ENCODE data around the gene SNX3.

Gene SNX3

DNA sequence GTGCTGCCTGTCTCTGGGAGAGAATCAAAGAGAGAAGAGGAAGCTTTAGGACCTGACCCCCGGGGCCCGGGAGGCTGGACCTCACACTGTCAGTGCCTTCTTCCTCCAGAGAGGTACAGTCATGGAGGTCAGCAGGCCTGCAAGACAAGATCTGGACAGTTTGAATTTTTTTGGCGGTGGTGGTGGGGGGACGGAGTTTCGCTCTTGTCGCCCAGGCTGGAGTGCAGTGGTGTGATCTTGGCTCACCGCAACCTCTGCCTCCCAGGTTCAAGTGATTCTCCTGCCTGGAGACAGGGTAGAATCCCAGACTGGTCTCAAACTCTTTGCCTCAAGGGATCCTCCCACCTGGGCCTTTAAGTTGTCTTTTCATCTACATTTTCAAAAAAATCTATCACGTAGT lies 60.7 kb downstream of the SNX3 start:
- no peak for DNase-seq
- no peaks in the 10 kb centered on the region for H3K27me3 Mint-ChIP-seq (ENCODE audit: low read depth, poor library complexity)
- peaks cover 26% of the 10 kb centered on the region for H3K4me1 Mint-ChIP-seq
- no peaks in the 10 kb centered on the region for H3K9me3 Mint-ChIP-seq
- H3K4me3 Mint-ChIP-seq: no peak overlapping the region
- H3K36me3 Mint-ChIP-seq (ENCODE audit: low read depth): no peaks in the 10 kb centered on the region
- H3K27ac Mint-ChIP-seq: no peak overlapping the region
- TF ChIP-seq, protein P1, sequence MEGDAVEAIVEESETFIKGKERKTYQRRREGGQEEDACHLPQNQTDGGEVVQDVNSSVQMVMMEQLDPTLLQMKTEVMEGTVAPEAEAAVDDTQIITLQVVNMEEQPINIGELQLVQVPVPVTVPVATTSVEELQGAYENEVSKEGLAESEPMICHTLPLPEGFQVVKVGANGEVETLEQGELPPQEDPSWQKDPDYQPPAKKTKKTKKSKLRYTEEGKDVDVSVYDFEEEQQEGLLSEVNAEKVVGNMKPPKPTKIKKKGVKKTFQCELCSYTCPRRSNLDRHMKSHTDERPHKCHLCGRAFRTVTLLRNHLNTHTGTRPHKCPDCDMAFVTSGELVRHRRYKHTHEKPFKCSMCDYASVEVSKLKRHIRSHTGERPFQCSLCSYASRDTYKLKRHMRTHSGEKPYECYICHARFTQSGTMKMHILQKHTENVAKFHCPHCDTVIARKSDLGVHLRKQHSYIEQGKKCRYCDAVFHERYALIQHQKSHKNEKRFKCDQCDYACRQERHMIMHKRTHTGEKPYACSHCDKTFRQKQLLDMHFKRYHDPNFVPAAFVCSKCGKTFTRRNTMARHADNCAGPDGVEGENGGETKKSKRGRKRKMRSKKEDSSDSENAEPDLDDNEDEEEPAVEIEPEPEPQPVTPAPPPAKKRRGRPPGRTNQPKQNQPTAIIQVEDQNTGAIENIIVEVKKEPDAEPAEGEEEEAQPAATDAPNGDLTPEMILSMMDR (IDR thresholded peaks at IDR 0.05): no peak

DNA sequence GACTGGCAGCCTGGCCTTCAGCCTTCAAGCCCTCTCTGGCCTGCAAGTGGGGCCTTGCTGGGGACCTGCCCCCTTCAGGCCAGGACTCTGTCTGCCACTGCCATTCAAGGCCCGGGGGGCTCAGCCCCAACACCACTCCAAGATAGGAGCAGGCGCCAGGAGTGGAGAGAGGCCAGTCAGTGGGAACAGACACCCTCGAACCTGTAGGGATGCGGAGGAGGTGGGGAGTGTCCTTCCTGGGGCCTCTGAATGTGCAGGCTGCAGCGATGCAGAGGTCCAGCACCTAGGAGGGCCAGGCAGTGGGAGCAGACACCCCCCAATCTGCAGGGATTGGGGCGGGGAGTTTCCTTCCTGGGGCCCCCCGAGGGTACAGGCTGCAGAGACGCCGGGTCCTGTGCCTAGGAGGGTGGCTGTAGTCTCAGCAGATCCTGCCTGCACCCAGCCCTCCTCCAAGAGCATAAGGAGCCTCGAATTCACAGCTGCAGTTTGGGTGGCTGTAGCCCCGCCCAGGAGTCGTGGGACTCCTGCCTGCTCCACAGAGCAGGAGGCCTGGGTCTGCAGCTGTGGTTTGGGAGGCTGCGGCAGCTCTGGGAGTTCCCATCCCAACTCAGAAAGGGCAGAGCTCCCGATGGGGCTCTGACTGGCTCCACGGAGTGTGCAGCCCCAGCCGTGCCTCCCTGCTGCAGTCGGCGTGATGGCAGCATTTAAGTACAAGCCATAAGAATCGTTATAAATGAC lies 61.9 kb downstream of the SNX3 start:
- H3K27ac Mint-ChIP-seq: no peak overlapping the region
- no peaks in the 10 kb centered on the region for H3K9me3 Mint-ChIP-seq
- H3K4me1 Mint-ChIP-seq: peaks cover 28% of the 10 kb centered on the region
- H3K27me3 Mint-ChIP-seq (ENCODE audit: low read depth, poor library complexity): peaks cover 5% of the 10 kb centered on the region
- no peak for DNase-seq
- TF ChIP-seq, protein P1 (IDR thresholded peaks at IDR 0.05): no peak
- no peaks in the 10 kb centered on the region for H3K36me3 Mint-ChIP-seq (ENCODE audit: low read depth)
- H3K4me3 Mint-ChIP-seq: no peak overlapping the region

DNA sequence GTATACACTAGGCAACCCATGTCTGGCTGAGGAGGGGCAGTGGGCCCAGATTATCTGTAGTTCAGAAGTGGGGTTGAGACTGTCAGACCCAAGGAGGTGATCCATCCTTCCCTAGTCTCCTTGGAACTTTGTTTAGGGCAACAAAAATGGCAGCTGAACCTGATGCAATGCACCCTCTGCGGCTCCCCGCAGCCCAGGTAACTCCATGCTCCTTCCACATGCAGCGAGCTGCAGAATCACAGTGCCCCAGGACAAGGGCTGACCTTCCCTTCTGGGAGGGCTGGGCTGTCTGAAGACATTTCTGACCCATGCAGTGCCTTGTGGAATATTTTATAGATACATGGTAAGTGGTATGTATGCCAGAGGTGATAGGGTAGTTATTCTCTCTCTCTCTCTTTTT lies 65.6 kb downstream of the SNX3 start:
- Mint-ChIP-seq H3K36me3 (ENCODE audit: low read depth) (no peaks in the 10 kb centered on the region), H3K27me3 (ENCODE audit: low read depth, poor library complexity) (peaks cover 30% of the 10 kb centered on the region), H3K4me1 (peaks cover 11% of the 10 kb centered on the region), H3K27ac (no peak overlapping the region), H3K9me3 (no peaks in the 10 kb centered on the region), H3K4me3 (no peak overlapping the region)
- TF ChIP-seq, protein P1 (IDR thresholded peaks at IDR 0.05): no peak
- DNase-seq: no peak

DNA sequence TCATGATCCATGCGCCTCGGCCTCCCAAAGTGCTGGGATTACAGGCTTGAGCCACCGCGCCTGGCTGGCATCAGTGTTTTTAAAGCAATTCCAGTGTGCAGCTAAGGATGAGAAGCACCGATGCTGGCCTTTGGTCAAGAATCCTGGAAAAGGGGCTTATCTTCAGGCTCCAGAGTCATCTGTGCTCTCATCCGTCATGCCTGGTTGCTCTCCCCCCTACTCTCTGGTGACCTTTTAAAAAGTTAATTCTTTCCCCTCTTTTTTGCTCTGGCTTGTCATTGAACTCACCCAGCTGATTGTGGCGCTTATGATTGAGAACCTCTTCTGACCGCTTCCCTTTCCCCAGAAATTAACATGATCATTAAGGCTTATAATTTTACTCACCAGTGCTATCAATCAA lies 66.3 kb downstream of the SNX3 start:
- H3K9me3 Mint-ChIP-seq: no peaks in the 10 kb centered on the region
- H3K27me3 Mint-ChIP-seq (ENCODE audit: low read depth, poor library complexity): peaks cover 37% of the 10 kb centered on the region
- TF ChIP-seq, protein P1 (IDR thresholded peaks at IDR 0.05): no peak
- no peak overlapping the region for H3K4me3 Mint-ChIP-seq
- H3K27ac Mint-ChIP-seq: no peak overlapping the region
- DNase-seq: no peak
- peaks cover 6% of the 10 kb centered on the region for H3K4me1 Mint-ChIP-seq
- no peaks in the 10 kb centered on the region for H3K36me3 Mint-ChIP-seq (ENCODE audit: low read depth)

DNA sequence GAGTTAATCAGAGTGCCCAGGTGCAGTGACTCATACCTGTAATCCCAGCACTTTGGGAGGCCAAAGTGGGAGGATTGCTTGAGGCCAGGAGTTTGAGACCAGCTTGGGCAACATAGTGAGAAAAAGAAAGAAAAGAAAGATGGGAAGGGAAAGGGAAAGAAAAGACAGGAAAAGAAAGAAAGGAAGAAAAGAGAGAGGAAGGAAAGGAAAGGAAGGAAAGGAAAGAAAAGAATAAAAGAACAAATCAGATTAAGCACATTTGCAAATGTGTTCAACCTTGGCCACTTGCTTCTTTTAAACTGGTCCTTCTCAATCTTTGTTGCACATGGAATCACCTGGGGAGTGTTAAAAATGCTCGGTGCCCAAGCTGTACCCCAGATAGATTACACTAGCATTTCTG lies 67.0 kb downstream of the SNX3 start:
- no peak overlapping the region for H3K27ac Mint-ChIP-seq
- no peak overlapping the region for H3K4me3 Mint-ChIP-seq
- no peaks in the 10 kb centered on the region for H3K9me3 Mint-ChIP-seq
- DNase-seq: no peak
- peaks cover 6% of the 10 kb centered on the region for H3K4me1 Mint-ChIP-seq
- H3K36me3 Mint-ChIP-seq (ENCODE audit: low read depth): no peaks in the 10 kb centered on the region
- peaks cover 44% of the 10 kb centered on the region for H3K27me3 Mint-ChIP-seq (ENCODE audit: low read depth, poor library complexity)
- TF ChIP-seq, protein P1 (IDR thresholded peaks at IDR 0.05): no peak

DNA sequence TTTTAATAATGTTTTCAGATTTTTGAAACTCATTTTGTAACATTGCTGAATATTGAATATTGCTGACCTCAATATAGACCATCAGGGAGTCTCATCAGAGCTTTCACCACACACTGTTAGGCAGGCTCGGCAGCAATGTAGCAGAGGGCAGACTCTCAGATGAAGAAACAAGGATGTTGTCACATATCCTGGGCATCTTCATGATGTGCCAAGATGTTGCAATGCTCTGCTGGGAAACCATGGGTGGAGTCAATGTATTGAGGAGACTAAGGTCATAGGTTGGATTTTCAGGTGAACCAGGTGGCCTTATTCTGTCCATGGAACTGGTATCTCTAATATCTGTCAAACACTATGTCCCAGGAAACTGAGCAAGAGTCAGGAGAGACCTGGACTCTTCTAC lies 67.7 kb downstream of the SNX3 start:
- TF ChIP-seq, protein P1 (IDR thresholded peaks at IDR 0.05): no peak
- H3K36me3 Mint-ChIP-seq (ENCODE audit: low read depth): no peaks in the 10 kb centered on the region
- no peaks in the 10 kb centered on the region for H3K9me3 Mint-ChIP-seq
- H3K27me3 Mint-ChIP-seq (ENCODE audit: low read depth, poor library complexity): peaks cover 51% of the 10 kb centered on the region
- H3K4me1 Mint-ChIP-seq: peaks cover 6% of the 10 kb centered on the region
- H3K27ac Mint-ChIP-seq: no peak overlapping the region
- no peak overlapping the region for H3K4me3 Mint-ChIP-seq
- DNase-seq: no peak

Measured in nephron progenitor cell (in vitro differentiated cells).